K562 (cell line): ENCODE measurements around the gene CACNG7. TPM values are rescaled to one million over a fixed set of nuclear protein-coding genes. Genes with fewer than 3 reads are reported as not detected.
A peak's percentile ranks its signal among the peaks of the same experiment; 100 is the strongest.

Source experiments
- BCOR ChIP-seq: fragments of 450-650 bp; IDR thresholded peaks from 2 replicates; pipeline ENCODE4 v1.6.1; 2016
- CAMTA2 ChIP-seq: fragments of 250-450 bp; sonication (Bioruptor Pico); conservative IDR thresholded peaks from 2 replicates; pipeline ENCODE4 v1.5.1; 2022
- CEBPG ChIP-seq, 3 experiments: fragments of 200-800 bp in 1 of 3; sonication (Bioruptor generic) in 1 of 3; sonication (generic) in 1 of 3; formaldehyde crosslinking in 1 of 3; IDR thresholded peaks in 2 of 3; conservative IDR thresholded peaks in 1 of 3; 2 replicates each; pipeline versions ENCODE4 v1.6.1 to v1.8.0; 2016 to 2022; ENCODE audit warnings: missing compliant biosample characterization in 2 of 3, missing genetic modification characterization in 2 of 3, mild to moderate bottlenecking in 1 of 3, missing genetic modification reagents in 1 of 3
- ESRRA ChIP-seq: fragments of 450-650 bp; IDR thresholded peaks from 2 replicates; pipeline ENCODE4 v1.6.1; 2014; ENCODE audit warnings: low read depth, mild to moderate bottlenecking, moderate library complexity, borderline replicate concordance
- FOS ChIP-seq: IDR thresholded peaks from 3 replicates; pipeline ENCODE4 v1.6.1; 2011; ENCODE audit not compliant: insufficient read length; ENCODE audit errors: extremely low read depth
- FOXP1 ChIP-seq: sonication (generic); formaldehyde crosslinking; IDR thresholded peaks from 2 replicates; pipeline ENCODE4 v1.8.0; 2022; ENCODE audit warnings: mild to moderate bottlenecking, missing genetic modification reagents
- KAT2B ChIP-seq: IDR thresholded peaks from one replicate; pipeline ENCODE4 v1.6.1; 2012; ENCODE audit warnings: low read depth, mild to moderate bottlenecking, control low read depth, inconsistent platforms, low read length, moderate library complexity
- MCM2 ChIP-seq: fragments of 450-650 bp; IDR thresholded peaks from 2 replicates; pipeline ENCODE4 v1.6.1; 2017; ENCODE audit warnings: low read depth, mild to moderate bottlenecking
- NBN ChIP-seq: fragments of 450-650 bp; IDR thresholded peaks from 2 replicates; pipeline ENCODE4 v1.6.1; 2016; ENCODE audit warnings: low read depth, mild to moderate bottlenecking
- NFIC ChIP-seq: fragments of 450-650 bp; IDR thresholded peaks from 2 replicates; pipeline ENCODE4 v1.6.1; 2017; ENCODE audit warnings: mild to moderate bottlenecking, inconsistent platforms
- NR2C1 ChIP-seq, 2 experiments: fragments of 450-650 bp; IDR thresholded peaks; 2 replicates each; pipeline ENCODE4 v1.6.1; 2017; ENCODE audit warnings: mild to moderate bottlenecking in 2 of 2, antibody characterized with exemption in 1 of 2, inconsistent platforms in 1 of 2, missing compliant biosample characterization in 1 of 2, missing genetic modification characterization in 1 of 2
- POU5F1 ChIP-seq: fragments of 150-350 bp; IDR thresholded peaks from 2 replicates; pipeline ENCODE4 v1.6.1; 2014; ENCODE audit warnings: borderline replicate concordance, low read length, low read depth, mild to moderate bottlenecking; ENCODE audit not compliant: partially characterized antibody
- RBM39 ChIP-seq: fragments of 200-400 bp; formaldehyde crosslinking; optimal IDR thresholded peaks from 2 replicates; pipeline ENCODE3; 2018; ENCODE audit warnings: low read depth, low read length
- ZNF12 ChIP-seq: sonication (generic); formaldehyde crosslinking; IDR thresholded peaks from 2 replicates; pipeline ENCODE4 v1.4.0; 2020; ENCODE audit warnings: mild to moderate bottlenecking, missing genetic modification reagents
- polyA plus RNA-seq, 8 experiments: library from polyadenylated mRNA; depleted of rRNA in 4 of 8; stranded (reverse) in 5 of 8; unstranded in 3 of 8; fragments of >200 nt; fragmentation: Nextera tagmentation in 2 of 8; fragmentation: Illumina TruSeq in 1 of 8; extraction: Ambion mirVana in 2 of 8; extraction: Trizol in 1 of 8; gene quantifications; 2 replicates each; pipeline versions ENCODE4 v1.2.1 to v1.2.3, GENCODE V29; 2011 to 2014; ENCODE audit warnings: inconsistent platforms in 1 of 8, missing spikeins in 1 of 8
- total RNA-seq, 7 experiments: library from RNA; depleted of rRNA in 6 of 7; stranded (reverse); fragments of >200 nt in 6 of 7; fragmentation: Illumina TruSeq in 2 of 7; extraction: Trizol in 2 of 7; gene quantifications; 2 replicates each; pipeline versions ENCODE4 v1.2.1 to v1.2.3, GENCODE V29; 2011 to 2021; ENCODE audit warnings: low replicate concordance in 1 of 7
- TF ChIP-seq, protein P1 (sequence below): fragments of 450-650 bp; IDR thresholded peaks from 2 replicates; pipeline ENCODE4 v1.6.1; 2014; ENCODE audit warnings: low read depth, mild to moderate bottlenecking, moderate library complexity, borderline replicate concordance
- TF ChIP-seq, protein P2 (sequence below): sonication (generic); IDR thresholded peaks from 2 replicates; pipeline ENCODE4 v1.6.1; 2016
- TF ChIP-seq, protein P3 (sequence below): fragments of 200-800 bp; sonication (Bioruptor generic); IDR thresholded peaks from 2 replicates; pipeline ENCODE4 v1.6.1; 2017; ENCODE audit warnings: missing genetic modification characterization, missing compliant biosample characterization
- TF ChIP-seq, protein P4 (sequence below): fragments of 450-650 bp; formaldehyde crosslinking; IDR thresholded peaks from 2 replicates; pipeline ENCODE4 v1.4.0; 2020; ENCODE audit warnings: mild to moderate bottlenecking, mixed read lengths

Gene CACNG7
- total and polyA plus RNA-seq, 9 of the 15 experiments (the other 6 are each of a cell fraction or from before 2014, with no cell fraction given) = not detected

DNA sequence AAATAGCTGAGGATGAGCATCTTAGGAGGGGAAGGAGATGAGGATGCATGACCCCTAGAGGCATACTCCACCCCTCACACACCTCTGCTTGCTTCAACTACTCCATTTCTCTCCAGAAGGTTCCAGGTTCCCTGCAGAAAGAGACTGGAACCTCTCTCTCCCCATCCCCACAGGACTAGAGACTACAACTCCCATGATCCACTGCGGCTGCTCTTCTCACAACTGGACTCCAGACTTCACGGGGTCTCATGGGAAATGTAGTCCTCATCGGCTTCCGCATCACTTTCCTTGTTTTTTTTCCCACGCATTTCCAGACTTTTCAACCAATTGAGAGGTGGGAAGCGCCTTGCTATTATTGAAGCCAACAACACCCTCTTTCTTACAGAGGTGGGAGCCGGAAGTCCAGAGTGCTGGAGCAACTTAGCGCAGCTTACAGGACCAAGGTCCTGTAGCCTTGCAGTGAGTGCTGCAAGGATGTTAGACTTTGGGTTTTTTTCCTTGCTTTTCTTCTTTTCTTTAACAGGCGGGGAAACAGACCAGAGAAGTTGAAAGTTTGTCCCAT lies 68.4 kb downstream of the CACNG7 start (continued):
- TF ChIP-seq, protein P1, sequence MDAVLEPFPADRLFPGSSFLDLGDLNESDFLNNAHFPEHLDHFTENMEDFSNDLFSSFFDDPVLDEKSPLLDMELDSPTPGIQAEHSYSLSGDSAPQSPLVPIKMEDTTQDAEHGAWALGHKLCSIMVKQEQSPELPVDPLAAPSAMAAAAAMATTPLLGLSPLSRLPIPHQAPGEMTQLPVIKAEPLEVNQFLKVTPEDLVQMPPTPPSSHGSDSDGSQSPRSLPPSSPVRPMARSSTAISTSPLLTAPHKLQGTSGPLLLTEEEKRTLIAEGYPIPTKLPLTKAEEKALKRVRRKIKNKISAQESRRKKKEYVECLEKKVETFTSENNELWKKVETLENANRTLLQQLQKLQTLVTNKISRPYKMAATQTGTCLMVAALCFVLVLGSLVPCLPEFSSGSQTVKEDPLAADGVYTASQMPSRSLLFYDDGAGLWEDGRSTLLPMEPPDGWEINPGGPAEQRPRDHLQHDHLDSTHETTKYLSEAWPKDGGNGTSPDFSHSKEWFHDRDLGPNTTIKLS = peak; percentile 71; the same call in 1 of the 2 replicates
- TF ChIP-seq POU5F1 (no peak), CEBPG (CRISPR knock-in tag; IDR thresholded peaks at IDR 0.05) (no peak), CEBPG (tag; conservative IDR thresholded peaks at IDR 0.05 in 1 of 2, IDR thresholded peaks at IDR 0.05 in 1 of 2) (no peak), CAMTA2 (CRISPR knock-in tag) (no peak), FOS (no peak), ESRRA (no peak), NR2C1 (IDR thresholded peaks at IDR 0.05) (no peak), NR2C1 (tag; IDR thresholded peaks at IDR 0.05) (0 out of 2 replicates have a peak, but pooled peaks have one; percentile 24), NBN (no peak), RBM39 (no peak), MCM2 (no peak), NFIC (no peak), KAT2B (no peak), BCOR (no peak), FOXP1 (CRISPR knock-in tag) (no peak), ZNF12 (CRISPR knock-in tag) (no peak)
- TF ChIP-seq, protein P2, sequence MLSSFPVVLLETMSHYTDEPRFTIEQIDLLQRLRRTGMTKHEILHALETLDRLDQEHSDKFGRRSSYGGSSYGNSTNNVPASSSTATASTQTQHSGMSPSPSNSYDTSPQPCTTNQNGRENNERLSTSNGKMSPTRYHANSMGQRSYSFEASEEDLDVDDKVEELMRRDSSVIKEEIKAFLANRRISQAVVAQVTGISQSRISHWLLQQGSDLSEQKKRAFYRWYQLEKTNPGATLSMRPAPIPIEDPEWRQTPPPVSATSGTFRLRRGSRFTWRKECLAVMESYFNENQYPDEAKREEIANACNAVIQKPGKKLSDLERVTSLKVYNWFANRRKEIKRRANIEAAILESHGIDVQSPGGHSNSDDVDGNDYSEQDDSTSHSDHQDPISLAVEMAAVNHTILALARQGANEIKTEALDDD = no peak
- TF ChIP-seq, protein P3, sequence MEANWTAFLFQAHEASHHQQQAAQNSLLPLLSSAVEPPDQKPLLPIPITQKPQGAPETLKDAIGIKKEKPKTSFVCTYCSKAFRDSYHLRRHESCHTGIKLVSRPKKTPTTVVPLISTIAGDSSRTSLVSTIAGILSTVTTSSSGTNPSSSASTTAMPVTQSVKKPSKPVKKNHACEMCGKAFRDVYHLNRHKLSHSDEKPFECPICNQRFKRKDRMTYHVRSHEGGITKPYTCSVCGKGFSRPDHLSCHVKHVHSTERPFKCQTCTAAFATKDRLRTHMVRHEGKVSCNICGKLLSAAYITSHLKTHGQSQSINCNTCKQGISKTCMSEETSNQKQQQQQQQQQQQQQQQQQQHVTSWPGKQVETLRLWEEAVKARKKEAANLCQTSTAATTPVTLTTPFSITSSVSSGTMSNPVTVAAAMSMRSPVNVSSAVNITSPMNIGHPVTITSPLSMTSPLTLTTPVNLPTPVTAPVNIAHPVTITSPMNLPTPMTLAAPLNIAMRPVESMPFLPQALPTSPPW (CRISPR knock-in tag) = no peak
- TF ChIP-seq, protein P4, sequence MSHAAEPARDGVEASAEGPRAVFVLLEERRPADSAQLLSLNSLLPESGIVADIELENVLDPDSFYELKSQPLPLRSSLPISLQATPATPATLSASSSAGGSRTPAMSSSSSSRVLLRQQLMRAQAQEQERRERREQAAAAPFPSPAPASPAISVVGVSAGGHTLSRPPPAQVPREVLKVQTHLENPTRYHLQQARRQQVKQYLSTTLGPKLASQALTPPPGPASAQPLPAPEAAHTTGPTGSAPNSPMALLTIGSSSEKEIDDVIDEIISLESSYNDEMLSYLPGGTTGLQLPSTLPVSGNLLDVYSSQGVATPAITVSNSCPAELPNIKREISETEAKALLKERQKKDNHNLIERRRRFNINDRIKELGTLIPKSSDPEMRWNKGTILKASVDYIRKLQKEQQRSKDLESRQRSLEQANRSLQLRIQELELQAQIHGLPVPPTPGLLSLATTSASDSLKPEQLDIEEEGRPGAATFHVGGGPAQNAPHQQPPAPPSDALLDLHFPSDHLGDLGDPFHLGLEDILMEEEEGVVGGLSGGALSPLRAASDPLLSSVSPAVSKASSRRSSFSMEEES (CRISPR knock-in tag) = no peak
